Measurements from ENCODE around the gene CLCA2. TPM values are rescaled to one million over a fixed set of nuclear protein-coding genes. Genes with fewer than 3 reads are reported as not detected.

CLCA2 gene
- total and polyA plus RNA-seq, 2 donors (not counting 3 experiments of a cell fraction or from before 2014, with no cell fraction given): 0.01 to 0.11 TPM

DNA sequence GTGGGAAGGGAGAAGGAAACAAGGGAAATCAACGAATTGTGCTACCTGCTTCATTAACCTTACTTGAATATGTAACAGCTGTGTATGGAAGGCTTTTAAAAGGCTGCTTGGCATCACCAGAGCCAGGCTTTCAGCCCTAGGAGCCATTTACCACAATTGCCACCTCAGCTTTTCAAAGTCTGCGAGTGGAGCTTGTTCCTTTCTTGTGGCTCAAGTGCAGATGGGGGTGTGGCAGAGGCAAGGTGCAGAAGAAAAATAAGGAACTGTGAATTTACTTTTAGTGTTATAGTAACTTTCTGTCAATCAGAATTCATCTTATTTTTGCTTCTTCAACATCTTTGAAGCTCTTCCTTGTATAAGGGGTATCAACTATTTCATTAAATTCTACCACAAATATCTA is 17.6 kb downstream of the CLCA2 start:
- H3K27me3 ChIP-seq (ENCODE audit: control insufficient read depth in 2 of 2, insufficient read depth in 2 of 2, low read length in 2 of 2): peaks cover 6 to 12% of the 10 kb centered on the region in 2 experiments
- POLR2A ChIA-PET: no interaction called here
- intact Hi-C loops (cut with micrococcal nuclease) (no loop called here), dilution Hi-C loops (cut with MboI; ENCODE audit: extremely low pct_ligation_motif_present, low sequenced_read_pairs) (no loop called here)
- no peak overlapping the region for H3K4me3 ChIP-seq (replicated peaks in 1 of 3; ENCODE audit: insufficient read depth in 1 of 3, low read depth in 1 of 3, low read length in 3 of 3)
- H4K20me1 ChIP-seq (replicated peaks; ENCODE audit: control insufficient read depth, extremely low read depth, insufficient read depth, low read length): no peaks in the 10 kb centered on the region
- no peaks in the 10 kb centered on the region for H3K9me1 ChIP-seq (replicated peaks; ENCODE audit: control insufficient read depth, extremely low read depth, insufficient read depth, low read length)
- no peak overlapping the region for H3K9ac ChIP-seq (replicated peaks; ENCODE audit: extremely low read depth, insufficient read depth, low read length)
- no peak for TF ChIP-seq POLR2A (IDR thresholded peaks at IDR 0.05; ENCODE audit: low read depth, low read length)
- no peak for TF ChIP-seq FOS (IDR thresholded peaks at IDR 0.05; ENCODE audit: borderline replicate concordance, insufficient read depth, low read length)
- TF ChIP-seq EZH2 (IDR thresholded peaks at IDR 0.05; ENCODE audit: borderline replicate concordance, low read depth, low read length, severe bottlenecking): no peak
- no peak for TF ChIP-seq JUN (IDR thresholded peaks at IDR 0.05; ENCODE audit: borderline replicate concordance, insufficient read depth, insufficient read length, low read depth)
- no peak for TF ChIP-seq MYC (IDR thresholded peaks at IDR 0.05; ENCODE audit: low read depth, low read length)
- no peak for TF ChIP-seq POLR2AphosphoS5 (IDR thresholded peaks at IDR 0.05; ENCODE audit: insufficient read depth, low read depth, low read length)
- TF ChIP-seq, protein P1, sequence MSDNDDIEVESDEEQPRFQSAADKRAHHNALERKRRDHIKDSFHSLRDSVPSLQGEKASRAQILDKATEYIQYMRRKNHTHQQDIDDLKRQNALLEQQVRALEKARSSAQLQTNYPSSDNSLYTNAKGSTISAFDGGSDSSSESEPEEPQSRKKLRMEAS (IDR thresholded peaks at IDR 0.05; ENCODE audit: insufficient read depth, insufficient read length): no peak
- no peak for TF ChIP-seq CTCF (IDR thresholded peaks at IDR 0.05; ENCODE audit: extremely low read depth in 1 of 2, insufficient read depth in 1 of 2, low read depth in 1 of 2, low read length in 2 of 2)
- no peak for TF ChIP-seq GATA2 (IDR thresholded peaks at IDR 0.05; ENCODE audit: insufficient read depth, insufficient read length, low read depth, low read length)
- no peak overlapping the region for H3K27ac ChIP-seq (ENCODE audit: insufficient read depth, low read depth, low read length)
- H3K79me2 ChIP-seq (ENCODE audit: control insufficient read depth, insufficient read depth, low read length): no peaks in the 10 kb centered on the region
- no peaks in the 10 kb centered on the region for H3K9me3 ChIP-seq (replicated peaks; ENCODE audit: control insufficient read depth, insufficient read depth, low read length)
- no peak overlapping the region for H2AFZ ChIP-seq (ENCODE audit: low read depth, low read length)
- no peak overlapping the region for H3K4me2 ChIP-seq (ENCODE audit: insufficient read depth, low read length)
- FAIRE-seq (no peak), DNase-seq (ENCODE audit: low read depth, low spot score) (no peak)
- no peaks in the 10 kb centered on the region for H3K4me1 ChIP-seq (ENCODE audit: control insufficient read depth, extremely low read depth, insufficient read depth, low read length)
- CTCF ChIA-PET: interaction anchor here (2.1 kb wide), 1 partner anchor 11 kb away, joined by 5 read pairs; no protein-coding TSS in a partner anchor
- no TSS peak for BruUV-seq (replicated peaks)
- H3K36me3 ChIP-seq (ENCODE audit: control insufficient read depth in 2 of 2, extremely low read depth in 1 of 2, insufficient read depth in 2 of 2, low read length in 2 of 2): no peaks in the 10 kb centered on the region
